ENCODE data around the gene ZBBX. TPM values are rescaled to one million over a fixed set of nuclear protein-coding genes. Genes with fewer than 3 reads are reported as not detected.

ZBBX gene
- total and polyA plus RNA-seq, 10 of the 15 experiments (the other 5 are each of a cell fraction or from before 2014, with no cell fraction given) = 0.01 to 0.34 (median 0.17) TPM; not detected in 6

- TF ChIP-seq TCF3 (IDR thresholded peaks at IDR 0.05; ENCODE audit: borderline replicate concordance, insufficient read depth, low read depth, low read length) (no peak), SMARCA5 (IDR thresholded peaks at IDR 0.05) (no peak), EZH2 (IDR thresholded peaks at IDR 0.05; ENCODE audit: borderline replicate concordance, control insufficient read depth, low read depth, low read length) (no peak), RUNX3 (IDR thresholded peaks at IDR 0.05; ENCODE audit: low read length) (peak; percentile 52), MEF2A (IDR thresholded peaks at IDR 0.05; ENCODE audit: insufficient read depth, low read depth, low read length) (no peak), PML (IDR thresholded peaks at IDR 0.05; ENCODE audit: low read length) (no peak), SUPT20H (IDR thresholded peaks at IDR 0.05; ENCODE audit: borderline replicate concordance, control insufficient read depth, low read depth, low read length) (no peak), TARDBP (IDR thresholded peaks at IDR 0.05; ENCODE audit: borderline replicate concordance) (no peak), HSF1 (IDR thresholded peaks at IDR 0.05; ENCODE audit: low read depth, low read length) (no peak), ZNF687 (IDR thresholded peaks at IDR 0.05) (no peak), SKIL (IDR thresholded peaks at IDR 0.05; ENCODE audit: low read depth, poor library complexity, severe bottlenecking) (no peak), CBX3 (IDR thresholded peaks at IDR 0.05; ENCODE audit: borderline replicate concordance, low read depth) (no peak), KLF5 (IDR thresholded peaks at IDR 0.05; ENCODE audit: partially characterized antibody) (no peak), CREM (IDR thresholded peaks at IDR 0.05; ENCODE audit: low read depth) (no peak), WRNIP1 (IDR thresholded peaks at IDR 0.05; ENCODE audit: borderline replicate concordance, low read depth, low read length) (0 out of 2 replicates have a peak, but pooled peaks have one; percentile 76)
- TF ChIP-seq, protein P1, sequence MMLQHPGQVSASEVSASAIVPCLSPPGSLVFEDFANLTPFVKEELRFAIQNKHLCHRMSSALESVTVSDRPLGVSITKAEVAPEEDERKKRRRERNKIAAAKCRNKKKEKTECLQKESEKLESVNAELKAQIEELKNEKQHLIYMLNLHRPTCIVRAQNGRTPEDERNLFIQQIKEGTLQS (IDR thresholded peaks at IDR 0.05; ENCODE audit: borderline replicate concordance, extremely low read depth, low read depth, low read length) = no peak
- TF ChIP-seq, protein P2, sequence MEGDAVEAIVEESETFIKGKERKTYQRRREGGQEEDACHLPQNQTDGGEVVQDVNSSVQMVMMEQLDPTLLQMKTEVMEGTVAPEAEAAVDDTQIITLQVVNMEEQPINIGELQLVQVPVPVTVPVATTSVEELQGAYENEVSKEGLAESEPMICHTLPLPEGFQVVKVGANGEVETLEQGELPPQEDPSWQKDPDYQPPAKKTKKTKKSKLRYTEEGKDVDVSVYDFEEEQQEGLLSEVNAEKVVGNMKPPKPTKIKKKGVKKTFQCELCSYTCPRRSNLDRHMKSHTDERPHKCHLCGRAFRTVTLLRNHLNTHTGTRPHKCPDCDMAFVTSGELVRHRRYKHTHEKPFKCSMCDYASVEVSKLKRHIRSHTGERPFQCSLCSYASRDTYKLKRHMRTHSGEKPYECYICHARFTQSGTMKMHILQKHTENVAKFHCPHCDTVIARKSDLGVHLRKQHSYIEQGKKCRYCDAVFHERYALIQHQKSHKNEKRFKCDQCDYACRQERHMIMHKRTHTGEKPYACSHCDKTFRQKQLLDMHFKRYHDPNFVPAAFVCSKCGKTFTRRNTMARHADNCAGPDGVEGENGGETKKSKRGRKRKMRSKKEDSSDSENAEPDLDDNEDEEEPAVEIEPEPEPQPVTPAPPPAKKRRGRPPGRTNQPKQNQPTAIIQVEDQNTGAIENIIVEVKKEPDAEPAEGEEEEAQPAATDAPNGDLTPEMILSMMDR (IDR thresholded peaks at IDR 0.05 in 2 of 3, conservative IDR thresholded peaks at IDR 0.05 in 1 of 3; ENCODE audit: control insufficient read depth in 2 of 3, extremely low read depth in 1 of 3, insufficient read depth in 1 of 3, low read depth in 3 of 3, low read length in 3 of 3) = peak; percentile 93 to 96 (median 95)
- TF ChIP-seq, protein P3, sequence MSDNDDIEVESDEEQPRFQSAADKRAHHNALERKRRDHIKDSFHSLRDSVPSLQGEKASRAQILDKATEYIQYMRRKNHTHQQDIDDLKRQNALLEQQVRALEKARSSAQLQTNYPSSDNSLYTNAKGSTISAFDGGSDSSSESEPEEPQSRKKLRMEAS (IDR thresholded peaks at IDR 0.05; ENCODE audit: low read depth, low read length) = 0 out of 2 replicates have a peak, but pooled peaks have one; percentile 29
Observed at GRCh38 chr3:167380004-167380689, at the start of gene ZBBX (continued).
